Islet precursor cell (in vitro differentiated cells): Measurements from ENCODE around the gene ERF.
"Not testable (repeated sequence)": the region's sequence is repeated elsewhere in the genome, so short reads cannot be mapped to it uniquely, and the experiment has no call there.

Source experiments
- DNase-seq: peaks from one replicate; pipeline ENCODE4 v3.0.0-alpha.2; 2018

The ERF gene

DNA sequence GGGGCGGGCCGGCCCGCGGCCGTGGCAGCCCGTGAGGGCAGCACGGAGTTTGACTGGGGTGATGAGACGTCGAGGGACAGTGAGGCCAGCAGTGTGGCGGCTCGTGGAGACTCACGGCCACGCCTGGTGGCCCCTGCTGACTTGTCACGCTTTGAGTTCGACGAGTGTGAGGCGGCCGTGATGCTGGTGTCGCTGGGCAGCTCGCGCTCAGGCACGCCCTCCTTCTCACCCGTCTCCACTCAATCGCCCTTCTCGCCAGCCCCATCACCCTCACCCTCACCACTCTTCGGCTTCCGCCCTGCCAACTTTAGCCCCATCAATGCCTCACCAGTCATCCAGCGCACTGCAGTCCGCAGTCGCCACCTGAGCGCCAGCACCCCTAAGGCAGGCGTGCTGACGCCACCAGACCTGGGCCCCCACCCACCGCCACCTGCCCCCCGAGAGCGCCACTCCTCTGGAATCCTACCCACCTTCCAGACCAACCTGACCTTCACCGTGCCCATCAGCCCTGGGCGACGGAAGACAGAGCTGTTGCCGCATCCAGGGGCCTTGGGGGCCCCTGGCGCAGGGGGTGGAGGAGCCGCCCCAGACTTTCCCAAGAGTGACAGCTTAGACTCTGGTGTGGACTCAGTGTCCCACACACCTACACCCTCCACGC is 18.6 kb upstream of the ERF start:
- no peak for DNase-seq

GRCh38 chr19:42272989-42273406 is 18.1 kb upstream of the ERF start:
- no peak for DNase-seq

- DNase-seq, result no peak
Measured at GRCh38 chr19:42272535-42272897, 17.6 kb upstream of the ERF start.

DNA sequence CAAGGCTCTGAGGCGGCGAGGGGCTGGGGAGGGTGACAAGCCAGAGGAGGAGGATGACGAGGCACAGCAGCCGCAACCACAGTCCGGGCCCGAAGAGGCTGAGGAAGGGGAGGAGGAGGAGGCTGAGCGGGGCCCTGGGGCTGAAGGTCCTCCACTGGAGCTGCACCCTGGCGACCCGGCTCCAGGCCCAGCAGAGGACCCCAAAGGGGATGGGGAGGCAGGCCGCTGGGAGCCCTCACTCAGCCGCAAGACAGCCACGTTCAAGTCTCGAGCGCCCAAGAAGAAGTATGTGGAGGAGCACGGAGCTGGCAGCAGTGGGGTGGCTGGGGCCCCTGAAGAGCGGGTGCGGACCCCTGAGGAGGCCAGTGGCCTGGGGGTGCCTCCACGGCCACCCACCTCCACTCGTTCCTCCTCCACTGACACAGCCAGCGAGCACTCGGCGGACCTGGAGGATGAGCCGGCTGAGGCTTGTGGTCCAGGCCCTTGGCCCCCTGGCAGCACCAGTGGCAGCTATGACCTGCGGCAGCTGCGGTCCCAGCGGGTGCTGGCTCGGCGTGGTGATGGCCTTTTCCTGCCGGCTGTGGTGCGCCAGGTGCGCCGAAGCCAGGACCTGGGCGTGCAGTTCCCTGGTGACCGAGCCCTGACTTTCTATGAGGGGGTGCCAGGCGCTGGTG is 17.1 kb upstream of the ERF start:
- DNase-seq, result no peak

DNA sequence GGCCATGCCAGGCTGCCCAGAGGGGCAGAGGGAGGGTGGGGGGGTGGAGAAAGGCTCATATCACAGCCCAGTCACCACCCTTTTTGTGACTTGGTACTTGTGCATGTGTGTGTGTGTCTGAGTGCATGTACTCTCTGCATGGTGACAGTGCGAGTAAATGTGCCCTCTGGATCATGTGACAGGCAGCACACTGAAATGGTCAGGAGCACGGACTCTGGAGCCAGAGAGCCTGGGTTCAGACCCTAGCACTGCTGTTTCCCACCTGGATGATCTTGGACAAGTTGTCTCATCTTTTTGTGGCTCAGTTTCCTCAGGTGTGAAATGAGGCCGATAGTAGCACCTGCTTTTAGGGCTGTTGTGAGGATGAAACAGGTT is 16.1 kb upstream of the ERF start:
- DNase-seq, result no peak

- no peak for DNase-seq
Measured at GRCh38 chr19:42270346-42271044, 15.6 kb upstream of the ERF start.

- no peak for DNase-seq
Measured at GRCh38 chr19:42269478-42270345, 14.8 kb upstream of the ERF start.

DNA sequence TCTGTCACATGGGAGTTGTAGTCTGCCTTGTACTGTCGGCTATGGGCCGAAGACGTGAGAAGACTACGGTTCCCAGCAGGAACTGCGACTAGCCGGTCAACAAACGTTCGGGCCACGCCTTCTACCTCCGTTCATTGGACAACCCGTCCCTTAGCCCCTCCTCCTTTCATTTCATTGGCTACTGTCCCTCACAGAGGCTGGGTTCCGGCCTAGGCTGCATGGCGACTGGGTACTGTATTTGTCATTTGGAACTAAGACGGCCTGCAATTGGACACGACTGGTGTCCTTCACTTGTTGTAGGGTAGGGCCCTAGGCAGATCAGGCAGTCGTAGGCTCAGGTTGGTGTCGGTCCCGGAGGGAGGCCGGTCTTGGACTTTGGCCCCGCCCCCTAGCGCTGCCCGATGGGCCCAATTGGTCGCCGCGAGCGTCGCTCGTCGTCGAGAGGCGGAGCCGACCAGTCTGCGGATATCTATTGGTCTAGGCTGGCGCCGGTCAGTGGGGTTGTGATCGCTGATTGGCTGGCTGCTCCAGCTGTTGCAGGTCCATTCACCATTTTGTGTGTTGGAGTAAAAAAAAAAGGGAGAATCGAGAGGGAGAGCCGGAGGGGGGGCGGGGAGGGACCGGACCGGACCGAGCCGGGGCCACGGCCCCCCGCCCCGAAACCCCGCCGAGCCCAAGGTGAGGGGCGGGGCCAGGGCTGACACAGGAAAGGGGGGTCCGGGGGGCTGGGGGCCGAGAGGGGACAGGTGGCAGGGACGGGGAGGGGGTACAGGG is 14.0 kb upstream of the ERF start, which contains the start of gene CIC:
TSS of gene CIC (plus strand) at position 549 of the 774 bp plus-strand sequence. CDS start 2,532 bp downstream, outside the sequence.
- DNase-seq, result peak; percentile 100

DNA sequence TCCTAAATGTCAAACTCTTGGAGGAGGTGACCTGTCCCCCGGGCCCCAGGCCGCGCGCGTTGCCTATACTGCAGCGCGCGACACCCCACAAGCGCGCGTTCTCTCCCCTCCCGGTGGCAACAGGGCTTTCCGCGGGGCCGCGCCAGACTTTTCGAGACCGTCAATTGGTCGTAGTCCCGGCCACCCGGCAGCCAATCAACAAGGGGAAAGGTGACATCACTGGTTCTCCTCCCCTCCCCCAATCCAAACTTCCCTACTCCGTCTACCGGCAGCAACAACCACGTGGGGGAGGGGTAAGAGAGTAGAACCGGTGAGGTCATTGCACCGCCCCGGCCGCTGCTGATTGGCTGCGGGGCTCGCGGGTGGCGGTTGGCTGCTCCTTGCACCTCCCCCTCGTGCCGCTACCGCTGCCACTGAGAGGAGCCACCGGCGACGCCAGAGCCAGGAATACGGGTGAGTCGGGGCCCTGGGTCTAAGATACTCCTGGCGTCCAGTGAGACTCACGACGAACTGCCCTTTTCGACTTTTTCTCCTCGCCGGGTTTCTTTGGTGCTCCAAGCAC is 13.3 kb upstream of the ERF start:
- peak; percentile 100 for DNase-seq

GRCh38 chr19:42267644-42268141 is 12.8 kb upstream of the ERF start:
- DNase-seq, result no peak

GRCh38 chr19:42266928-42267603 is 12.1 kb upstream of the ERF start:
- not testable (repeated sequence) for DNase-seq

DNA sequence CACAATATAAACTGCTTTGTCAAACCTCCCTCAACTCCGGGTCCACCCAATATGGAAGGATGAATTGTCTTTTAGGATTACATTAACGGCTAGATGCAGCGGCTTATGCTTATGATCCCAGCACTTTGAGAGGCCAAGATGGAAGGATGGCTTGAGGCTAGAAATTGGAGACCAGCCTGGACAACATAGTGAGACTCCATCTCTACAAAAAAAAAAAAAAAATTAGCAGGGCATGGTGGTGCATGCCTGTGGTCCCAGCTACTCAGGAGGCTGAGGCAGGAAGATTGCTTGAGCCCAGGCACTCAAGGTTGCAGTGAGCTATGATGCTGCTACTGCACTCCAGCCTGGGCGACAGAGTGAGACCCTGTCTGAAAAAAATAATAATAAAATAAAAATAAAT is 11.2 kb upstream of the ERF start:
- DNase-seq, result not testable (repeated sequence)

DNA sequence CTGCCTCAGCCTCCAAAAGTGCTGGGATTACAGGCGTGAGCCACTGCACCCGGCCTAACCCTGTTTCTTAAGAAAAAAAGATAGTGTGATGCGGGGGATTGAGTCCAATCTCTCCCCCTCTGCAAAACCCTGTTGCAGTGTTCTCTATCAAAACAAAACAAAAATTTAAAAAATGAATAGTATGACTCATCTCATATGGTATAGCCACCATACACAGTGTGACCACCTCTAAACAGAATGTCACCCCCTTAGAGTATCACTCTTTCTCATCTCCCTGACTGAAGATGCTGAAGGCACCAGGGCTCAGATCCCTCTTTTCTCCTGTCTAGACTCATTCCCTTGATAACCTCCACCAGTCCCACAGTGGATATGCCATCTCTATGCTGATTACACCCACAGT is 6.8 kb upstream of the ERF start:
- no peak for DNase-seq

GRCh38 chr19:42257842-42258241 is 2.9 kb upstream of the ERF start:
- not testable (repeated sequence) for DNase-seq

DNA sequence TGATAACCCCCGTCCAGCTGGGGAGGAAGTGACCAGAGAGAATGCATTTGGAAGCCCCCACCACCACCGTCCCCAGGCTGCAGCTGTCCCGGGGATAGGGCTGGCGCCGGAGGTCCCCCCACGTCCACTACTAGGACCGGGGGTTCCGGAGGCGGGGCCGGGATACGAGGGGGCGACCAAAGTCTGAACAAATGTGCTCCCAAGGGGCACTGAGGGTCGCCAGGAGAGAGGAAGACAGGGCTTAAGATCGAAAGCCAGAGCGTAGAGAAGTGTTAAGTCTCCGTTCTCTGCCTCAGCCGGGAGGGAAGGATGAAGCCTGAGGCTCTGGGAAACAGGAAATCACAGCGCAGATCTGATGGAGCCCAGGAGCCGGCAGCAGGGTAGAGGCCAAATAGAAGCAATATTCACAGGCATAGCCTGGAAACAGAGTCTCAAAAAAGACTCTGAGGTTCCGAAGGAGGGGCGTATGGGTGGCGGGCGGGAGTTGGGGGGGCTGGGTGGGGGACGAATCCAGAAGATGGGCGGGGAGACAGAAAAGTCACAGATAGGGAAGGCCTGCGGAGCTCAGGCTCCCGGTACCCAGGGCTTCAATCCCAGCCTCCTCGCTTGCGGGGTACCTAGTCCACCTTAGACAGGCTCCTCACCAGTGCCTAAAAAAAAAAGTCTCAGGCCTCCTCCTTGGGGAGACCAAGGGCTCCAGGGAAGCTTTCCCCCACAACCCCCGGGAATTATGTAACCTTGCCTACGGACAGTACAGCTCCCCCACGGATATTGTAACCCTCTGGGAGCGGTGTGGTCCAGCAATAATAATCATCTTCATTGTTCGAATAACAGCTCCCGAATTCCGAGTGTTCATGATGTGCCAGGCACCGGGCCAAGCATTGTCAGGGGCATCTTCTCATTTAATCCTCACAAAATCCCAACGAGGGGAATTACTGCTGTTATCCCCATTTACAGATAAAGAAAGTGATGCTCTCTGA is 1.1 kb upstream of the ERF start:
- DNase-seq, result peak; percentile 80

- DNase-seq, result peak; percentile 70
Measured at GRCh38 chr19:42254089-42254849, 659 bp downstream of the ERF start.

DNA sequence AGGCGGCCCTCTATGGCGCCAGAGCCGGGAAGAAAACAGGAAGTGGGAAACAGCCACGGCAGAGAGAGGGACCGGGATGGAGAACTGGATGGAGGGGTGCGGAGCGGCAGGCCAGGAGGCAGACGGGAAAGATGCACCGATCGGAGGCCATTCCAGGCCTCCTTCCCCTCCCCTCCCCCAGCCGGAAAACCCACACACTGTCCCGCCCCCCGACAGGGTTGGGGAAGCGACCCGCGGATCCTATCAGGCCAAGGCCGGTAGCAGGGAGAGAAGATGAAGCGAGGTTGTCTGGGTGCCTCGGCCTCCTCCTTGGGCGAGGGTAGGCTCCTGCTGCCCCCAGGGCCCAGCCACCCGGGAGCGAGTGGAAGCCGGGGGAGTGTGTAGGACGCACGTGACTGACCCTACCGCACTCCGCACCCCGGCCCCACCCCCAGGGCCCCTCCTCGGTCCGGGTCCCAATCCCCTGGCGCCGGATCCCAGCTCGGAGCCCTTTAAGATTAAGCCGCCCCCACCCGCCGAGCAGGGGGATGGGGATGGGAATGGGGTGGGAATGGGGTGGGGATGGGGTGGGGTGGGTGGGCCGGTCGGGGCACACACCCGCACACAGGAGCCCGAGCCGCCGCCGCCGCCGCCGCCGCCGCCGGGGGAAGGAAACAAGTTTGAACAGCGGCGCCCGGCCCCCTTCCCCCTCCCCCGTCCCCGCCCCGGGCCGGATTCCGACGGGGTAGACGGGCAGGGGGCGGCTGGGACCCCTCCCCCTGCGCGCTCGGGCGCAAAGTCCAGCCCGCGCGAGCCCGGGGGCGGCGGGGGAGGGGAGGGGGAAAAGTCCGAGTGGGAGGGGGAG is 1.5 kb downstream of the ERF start:
- peak; percentile 89 for DNase-seq
